Chondrocyte (in vitro differentiated cells): ENCODE results near the gene HNF4A. TPM values are rescaled to one million over a fixed set of nuclear protein-coding genes. Genes with fewer than 3 reads are reported as not detected.

Source experiments
- DNase-seq: peaks from one replicate; pipeline ENCODE4 v3.0.0; 2021; ENCODE audit warnings: mixed read lengths, low spot score
- H3K27ac Mint-ChIP-seq: one replicate; pipeline ENCODE4 v1.8.0; 2021; ENCODE audit warnings: mild to moderate bottlenecking, moderate library complexity, mixed read lengths; ENCODE audit not compliant: unreplicated experiment
- H3K27me3 Mint-ChIP-seq: 2 replicates; pipeline ENCODE4 v1.8.0; 2021; ENCODE audit warnings: low read depth, mixed read lengths
- H3K36me3 Mint-ChIP-seq: 2 replicates; pipeline ENCODE4 v1.8.0; 2021; ENCODE audit warnings: low read depth, mixed read lengths
- H3K4me1 Mint-ChIP-seq: 2 replicates; pipeline ENCODE4 v1.8.0; 2021; ENCODE audit warnings: low read depth, mild to moderate bottlenecking, mixed read lengths
- H3K4me3 Mint-ChIP-seq: one replicate; pipeline ENCODE4 v1.8.0; 2021; ENCODE audit warnings: mild to moderate bottlenecking, moderate library complexity, mixed read lengths; ENCODE audit not compliant: unreplicated experiment
- H3K9me3 Mint-ChIP-seq: 2 replicates; pipeline ENCODE4 v1.8.0; 2021; ENCODE audit warnings: low read depth, mixed read lengths
- total RNA-seq: library from RNA; stranded (reverse); gene quantifications from 3 replicates; pipeline ENCODE4 v1.2.1, GENCODE V29; 2021
- TF ChIP-seq, protein P1 (sequence below): fragments of 200-600 bp; sonication (generic); IDR thresholded peaks from 2 replicates; pipeline ENCODE4 v1.5.0; 2021; ENCODE audit warnings: antibody characterized with exemption, mild to moderate bottlenecking, moderate library complexity

HNF4A gene
- total RNA-seq, 1 donor from 2014 or later = not detected

DNA sequence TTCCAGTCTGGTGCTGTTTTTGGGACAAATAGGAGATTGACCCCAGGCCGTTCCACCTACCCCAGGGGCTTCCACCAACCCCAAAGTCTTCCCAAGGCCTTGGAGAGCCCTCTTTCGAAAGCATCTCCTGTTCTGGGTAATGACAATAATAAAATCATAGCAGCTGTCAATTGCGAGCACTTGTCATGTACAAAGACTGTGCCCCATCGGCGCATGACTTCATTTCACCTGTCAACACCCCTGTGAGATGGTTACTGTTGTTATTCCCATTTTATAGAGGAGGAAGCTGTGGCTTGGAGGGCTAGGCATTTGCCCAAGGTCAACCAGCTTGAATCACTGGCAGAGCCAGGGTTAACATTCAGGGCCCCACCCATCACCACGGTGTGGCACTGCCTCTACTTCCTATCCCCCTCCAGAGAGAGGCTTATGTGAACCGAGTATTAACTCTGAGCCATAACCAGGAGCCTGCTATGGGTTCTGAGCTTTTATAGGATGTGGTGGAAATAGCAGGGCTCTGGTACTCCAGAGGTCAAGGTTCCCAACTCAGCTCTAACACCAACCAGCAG lies 51.2 kb downstream of the HNF4A start:
- Mint-ChIP-seq H3K36me3 (no peaks in the 10 kb centered on the region), H3K9me3 (no peaks in the 10 kb centered on the region), H3K27ac (no peak overlapping the region), H3K4me1 (no peaks in the 10 kb centered on the region), H3K27me3 (no peaks in the 10 kb centered on the region), H3K4me3 (no peak overlapping the region)
- no peak for DNase-seq
- TF ChIP-seq, protein P1, sequence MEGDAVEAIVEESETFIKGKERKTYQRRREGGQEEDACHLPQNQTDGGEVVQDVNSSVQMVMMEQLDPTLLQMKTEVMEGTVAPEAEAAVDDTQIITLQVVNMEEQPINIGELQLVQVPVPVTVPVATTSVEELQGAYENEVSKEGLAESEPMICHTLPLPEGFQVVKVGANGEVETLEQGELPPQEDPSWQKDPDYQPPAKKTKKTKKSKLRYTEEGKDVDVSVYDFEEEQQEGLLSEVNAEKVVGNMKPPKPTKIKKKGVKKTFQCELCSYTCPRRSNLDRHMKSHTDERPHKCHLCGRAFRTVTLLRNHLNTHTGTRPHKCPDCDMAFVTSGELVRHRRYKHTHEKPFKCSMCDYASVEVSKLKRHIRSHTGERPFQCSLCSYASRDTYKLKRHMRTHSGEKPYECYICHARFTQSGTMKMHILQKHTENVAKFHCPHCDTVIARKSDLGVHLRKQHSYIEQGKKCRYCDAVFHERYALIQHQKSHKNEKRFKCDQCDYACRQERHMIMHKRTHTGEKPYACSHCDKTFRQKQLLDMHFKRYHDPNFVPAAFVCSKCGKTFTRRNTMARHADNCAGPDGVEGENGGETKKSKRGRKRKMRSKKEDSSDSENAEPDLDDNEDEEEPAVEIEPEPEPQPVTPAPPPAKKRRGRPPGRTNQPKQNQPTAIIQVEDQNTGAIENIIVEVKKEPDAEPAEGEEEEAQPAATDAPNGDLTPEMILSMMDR = no peak

DNA sequence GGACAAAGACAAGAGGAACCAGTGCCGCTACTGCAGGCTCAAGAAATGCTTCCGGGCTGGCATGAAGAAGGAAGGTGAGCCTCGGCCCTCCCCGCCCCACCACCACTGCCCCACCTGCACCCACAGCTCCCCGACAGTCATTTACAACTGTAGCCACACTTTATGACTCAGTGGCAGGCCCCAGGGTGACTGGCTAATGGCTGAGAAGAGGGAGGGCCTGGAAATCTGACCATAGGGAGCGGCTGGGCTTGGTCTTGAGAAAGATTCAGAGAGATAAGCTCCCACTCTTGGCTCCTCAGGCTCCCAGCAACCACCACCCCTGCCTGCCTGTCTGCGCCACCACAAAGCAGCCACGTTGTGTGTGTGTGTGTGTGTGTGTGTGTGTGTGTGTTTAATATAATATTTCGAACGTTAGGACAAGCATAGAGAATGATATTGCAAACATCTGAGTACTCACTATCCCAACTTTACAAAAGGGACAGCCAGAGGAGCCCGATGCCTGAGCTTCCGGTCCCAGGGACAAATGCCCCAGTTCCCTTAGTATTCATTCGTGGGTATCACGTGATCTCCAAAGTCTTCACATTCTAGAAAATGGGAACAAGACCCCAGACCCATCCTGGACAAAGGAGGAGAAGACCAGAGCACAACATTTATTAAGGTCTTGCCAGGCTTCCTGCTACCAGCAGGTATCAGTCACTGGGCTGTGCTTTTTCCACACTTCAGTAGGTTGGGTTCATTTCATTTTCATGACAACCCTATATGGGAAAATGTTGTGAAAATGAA lies 52.1 kb downstream of the HNF4A start:
- TF ChIP-seq, protein P1 = no peak
- Mint-ChIP-seq H3K9me3 (no peaks in the 10 kb centered on the region), H3K4me1 (no peaks in the 10 kb centered on the region), H3K27me3 (peaks cover 2% of the 10 kb centered on the region), H3K4me3 (no peak overlapping the region), H3K36me3 (no peaks in the 10 kb centered on the region), H3K27ac (no peak overlapping the region)
- no peak for DNase-seq

DNA sequence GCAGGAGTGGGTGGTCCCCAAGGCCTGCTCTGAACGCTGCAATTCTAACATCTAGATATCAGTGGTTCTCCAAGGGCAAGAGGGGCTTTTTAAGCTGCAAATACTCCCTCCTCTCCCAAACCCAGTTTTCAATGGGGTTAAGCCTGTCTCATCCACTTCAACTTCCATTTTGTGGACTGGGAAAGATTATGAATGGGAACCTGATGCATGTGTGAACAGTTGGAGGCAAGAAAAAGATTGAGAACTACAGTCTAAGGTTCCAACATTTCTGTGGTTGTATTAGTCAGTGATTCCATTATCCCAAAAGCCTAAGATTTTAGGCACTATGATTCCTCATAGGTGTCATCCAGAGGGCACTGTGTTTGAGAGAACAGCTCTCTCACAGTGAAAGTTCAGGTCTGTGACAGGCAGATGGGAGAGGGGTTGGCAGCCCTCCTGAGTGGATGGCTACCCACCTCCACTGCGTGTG lies 53.7 kb downstream of the HNF4A start:
- H3K27ac Mint-ChIP-seq = no peak overlapping the region
- peaks cover 2% of the 10 kb centered on the region for H3K27me3 Mint-ChIP-seq
- H3K4me3 Mint-ChIP-seq = no peak overlapping the region
- no peaks in the 10 kb centered on the region for H3K36me3 Mint-ChIP-seq
- TF ChIP-seq, protein P1 = no peak
- no peaks in the 10 kb centered on the region for H3K9me3 Mint-ChIP-seq
- no peak for DNase-seq
- no peaks in the 10 kb centered on the region for H3K4me1 Mint-ChIP-seq

DNA sequence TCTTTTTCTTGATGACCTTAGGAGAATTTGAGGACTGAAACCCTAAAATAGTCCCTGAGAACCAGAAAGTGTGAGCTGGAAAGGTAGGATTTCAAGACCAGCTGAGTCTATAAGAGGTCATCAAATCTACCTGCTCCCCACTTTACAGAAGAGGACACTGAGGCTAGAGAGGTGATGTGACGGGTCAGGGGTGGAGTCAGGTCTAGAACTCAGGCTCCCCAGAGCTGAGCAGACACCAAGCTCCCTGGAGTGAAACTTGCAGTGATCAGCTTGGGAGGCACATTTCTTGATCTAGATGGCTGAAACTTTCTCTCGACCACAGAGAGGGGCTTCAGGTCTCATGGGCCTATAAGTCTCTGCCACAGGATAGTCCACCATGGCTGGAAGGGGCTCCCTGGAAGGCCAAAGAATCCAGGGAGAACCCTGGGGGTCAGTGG lies 55.1 kb downstream of the HNF4A start:
- no peak overlapping the region for H3K27ac Mint-ChIP-seq
- TF ChIP-seq, protein P1 = no peak
- H3K4me1 Mint-ChIP-seq = no peaks in the 10 kb centered on the region
- H3K9me3 Mint-ChIP-seq = no peaks in the 10 kb centered on the region
- DNase-seq = no peak
- peaks cover 4% of the 10 kb centered on the region for H3K27me3 Mint-ChIP-seq
- H3K36me3 Mint-ChIP-seq = no peaks in the 10 kb centered on the region
- no peak overlapping the region for H3K4me3 Mint-ChIP-seq

DNA sequence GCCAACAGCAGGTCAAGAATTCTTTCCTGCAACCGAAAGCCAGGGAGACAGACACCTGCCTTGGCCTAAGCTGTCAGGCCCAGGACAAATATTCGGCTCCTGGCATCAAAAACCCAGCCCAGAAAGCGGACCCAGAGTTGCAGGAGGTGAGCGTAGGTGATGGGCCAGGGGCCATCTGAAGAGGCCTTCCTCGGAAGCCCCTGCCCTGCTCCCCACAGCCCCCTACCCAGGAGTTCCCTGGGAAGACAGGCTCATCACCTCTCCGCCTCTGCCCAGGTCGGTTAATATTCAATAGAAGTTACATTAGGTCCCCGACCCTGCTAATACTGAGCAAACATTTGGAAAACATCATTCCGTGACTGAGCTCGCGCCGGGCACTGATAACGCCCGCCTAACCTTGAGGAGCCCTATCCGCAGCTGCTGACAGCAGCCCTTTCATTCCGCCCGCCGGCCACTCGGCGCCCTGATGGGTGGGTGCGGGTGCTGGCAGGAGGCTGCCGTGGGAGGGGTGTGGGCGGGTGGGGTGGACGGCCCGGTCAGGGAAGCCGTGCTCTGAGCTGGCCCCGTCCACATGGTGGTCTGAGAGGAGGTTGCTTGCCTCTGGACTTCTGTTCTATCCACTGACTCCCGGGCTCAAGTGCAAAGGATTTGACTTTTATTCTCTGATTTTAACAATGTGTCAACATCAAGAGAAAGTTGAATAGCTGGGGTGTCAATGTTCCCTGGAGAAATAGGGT lies 55.7 kb downstream of the HNF4A start:
- peaks cover 7% of the 10 kb centered on the region for H3K27me3 Mint-ChIP-seq
- no peak overlapping the region for H3K4me3 Mint-ChIP-seq
- no peak for DNase-seq
- H3K9me3 Mint-ChIP-seq = no peaks in the 10 kb centered on the region
- no peaks in the 10 kb centered on the region for H3K4me1 Mint-ChIP-seq
- no peak overlapping the region for H3K27ac Mint-ChIP-seq
- H3K36me3 Mint-ChIP-seq = no peaks in the 10 kb centered on the region
- TF ChIP-seq, protein P1 = no peak
